Stimulated activated naive CD8-positive, alpha-beta T cell treated with anti-CD3 and anti-CD28 coated beads, Interleukin-15, Interleukin-2, amounts not matched to agents 100 ng/mL and 50 ng/mL, for 24 hours (primary cell): ENCODE data around the gene PPP2R3B.

Experiments used
- H3K27ac Mint-ChIP-seq: one replicate; pipeline ENCODE4 v1.8.0; 2021; ENCODE audit warnings: mild to moderate bottlenecking, mixed read lengths
- H3K27me3 Mint-ChIP-seq: one replicate; pipeline ENCODE4 v1.8.0; 2021; ENCODE audit warnings: mixed read lengths
- H3K36me3 Mint-ChIP-seq: one replicate; pipeline ENCODE4 v1.8.0; 2021; ENCODE audit warnings: low read depth, mixed read lengths
- H3K4me1 Mint-ChIP-seq: one replicate; pipeline ENCODE4 v1.8.0; 2021; ENCODE audit warnings: low read depth, mixed read lengths
- H3K4me3 Mint-ChIP-seq: one replicate; pipeline ENCODE4 v1.8.0; 2021; ENCODE audit warnings: mild to moderate bottlenecking, mixed read lengths
- H3K9me3 Mint-ChIP-seq: one replicate; pipeline ENCODE4 v1.8.0; 2021; ENCODE audit warnings: mixed read lengths

PPP2R3B gene

GRCh38 chrX:347351-348117, 39.2 kb downstream of the PPP2R3B start:
- Mint-ChIP-seq H3K36me3 (peaks cover 5% of the 10 kb centered on the region), H3K4me3 (no peak overlapping the region), H3K4me1 (no peaks in the 10 kb centered on the region), H3K9me3 (no peaks in the 10 kb centered on the region), H3K27ac (no peak overlapping the region), H3K27me3 (no peaks in the 10 kb centered on the region)

- Mint-ChIP-seq H3K36me3 (peaks cover 13% of the 10 kb centered on the region), H3K9me3 (no peaks in the 10 kb centered on the region), H3K27ac (no peak overlapping the region), H3K4me3 (no peak overlapping the region), H3K4me1 (no peaks in the 10 kb centered on the region), H3K27me3 (no peaks in the 10 kb centered on the region)
These were observed 40.5 kb downstream of the PPP2R3B start for GRCh38 chrX:346034-346813.

DNA sequence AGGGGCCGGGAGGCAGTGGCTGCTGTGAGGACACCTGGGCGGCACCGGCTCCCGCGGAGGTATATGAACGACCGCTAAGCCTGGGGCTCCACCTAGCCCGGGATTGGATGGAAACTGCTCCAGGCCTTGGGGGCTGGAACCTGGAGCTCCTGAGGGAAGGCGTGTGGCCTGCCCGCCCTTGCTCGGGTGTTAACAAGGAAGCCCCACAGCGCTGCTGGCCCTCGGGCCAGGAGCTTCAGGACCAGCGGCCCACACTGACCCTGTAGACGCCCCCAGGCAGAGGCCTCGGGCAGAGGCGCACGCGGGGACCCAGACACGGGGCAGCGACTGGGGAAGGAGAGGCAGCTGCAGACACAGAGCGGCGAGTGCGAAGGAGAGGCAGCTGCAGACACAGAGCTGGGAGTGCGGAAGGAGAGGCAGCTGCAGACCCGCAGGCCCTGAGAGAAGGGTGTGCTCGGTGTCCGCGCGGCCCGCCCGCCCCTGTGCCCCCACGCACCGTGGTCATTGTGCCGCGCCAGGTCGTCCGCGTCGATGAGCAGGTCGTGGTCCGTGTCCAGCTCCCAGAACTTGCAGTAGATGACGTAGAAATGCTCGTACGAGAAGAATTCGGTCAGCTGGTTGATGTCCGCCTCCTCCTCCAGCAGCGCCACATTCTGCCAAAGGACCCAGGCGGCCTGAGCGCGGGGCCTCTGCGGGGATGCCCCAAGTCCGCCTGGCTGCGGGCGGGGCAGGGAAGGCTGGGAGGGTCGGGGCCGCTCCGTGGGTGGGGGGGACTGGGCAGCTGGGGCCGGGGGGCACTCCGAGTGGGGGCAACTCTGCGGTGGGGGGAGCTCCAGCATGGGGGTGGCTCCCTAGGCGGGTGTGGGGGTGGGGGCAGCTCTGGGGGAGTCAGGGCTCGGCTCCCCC, 41.4 kb downstream of the PPP2R3B start:
- no peaks in the 10 kb centered on the region for H3K9me3 Mint-ChIP-seq
- peaks cover 13% of the 10 kb centered on the region for H3K36me3 Mint-ChIP-seq
- no peaks in the 10 kb centered on the region for H3K27me3 Mint-ChIP-seq
- H3K27ac Mint-ChIP-seq: no peak overlapping the region
- no peak overlapping the region for H3K4me3 Mint-ChIP-seq
- no peaks in the 10 kb centered on the region for H3K4me1 Mint-ChIP-seq

DNA sequence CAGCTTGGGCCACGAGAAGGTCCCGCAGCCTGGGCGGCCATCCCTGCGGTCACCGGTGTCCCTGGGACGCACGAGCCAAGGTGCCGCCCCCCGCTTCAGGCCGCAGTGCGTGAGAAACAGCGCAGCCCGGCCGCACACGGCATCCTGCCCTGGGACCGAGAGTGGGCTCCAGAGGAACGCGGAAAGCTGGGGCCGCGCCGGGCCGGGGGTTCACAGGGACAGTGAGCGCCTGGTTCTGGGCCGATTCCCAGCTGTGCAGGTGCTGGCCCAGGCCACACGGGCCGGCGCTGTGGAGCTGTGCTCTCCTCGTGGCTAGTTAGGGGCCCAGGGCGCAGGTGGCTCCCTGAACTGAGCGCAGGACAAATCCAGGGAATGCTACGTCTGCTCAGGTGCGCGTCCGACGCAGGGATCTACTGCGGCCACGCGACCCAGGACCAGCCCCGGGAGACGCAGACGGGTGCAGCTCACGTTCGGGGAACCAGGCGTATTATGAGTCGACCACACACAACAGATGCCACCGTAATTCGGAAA, 42.3 kb downstream of the PPP2R3B start:
- H3K36me3 Mint-ChIP-seq: peaks cover 13% of the 10 kb centered on the region
- no peaks in the 10 kb centered on the region for H3K9me3 Mint-ChIP-seq
- H3K27me3 Mint-ChIP-seq: no peaks in the 10 kb centered on the region

GRCh38 chrX:341541-342101, 45.1 kb downstream of the PPP2R3B start:
- no peaks in the 10 kb centered on the region for H3K27me3 Mint-ChIP-seq

More for the DNA sequence above, 42.3 kb downstream of the PPP2R3B start:
- H3K4me1 Mint-ChIP-seq: no peaks in the 10 kb centered on the region
- no peak overlapping the region for H3K4me3 Mint-ChIP-seq
- no peak overlapping the region for H3K27ac Mint-ChIP-seq

DNA sequence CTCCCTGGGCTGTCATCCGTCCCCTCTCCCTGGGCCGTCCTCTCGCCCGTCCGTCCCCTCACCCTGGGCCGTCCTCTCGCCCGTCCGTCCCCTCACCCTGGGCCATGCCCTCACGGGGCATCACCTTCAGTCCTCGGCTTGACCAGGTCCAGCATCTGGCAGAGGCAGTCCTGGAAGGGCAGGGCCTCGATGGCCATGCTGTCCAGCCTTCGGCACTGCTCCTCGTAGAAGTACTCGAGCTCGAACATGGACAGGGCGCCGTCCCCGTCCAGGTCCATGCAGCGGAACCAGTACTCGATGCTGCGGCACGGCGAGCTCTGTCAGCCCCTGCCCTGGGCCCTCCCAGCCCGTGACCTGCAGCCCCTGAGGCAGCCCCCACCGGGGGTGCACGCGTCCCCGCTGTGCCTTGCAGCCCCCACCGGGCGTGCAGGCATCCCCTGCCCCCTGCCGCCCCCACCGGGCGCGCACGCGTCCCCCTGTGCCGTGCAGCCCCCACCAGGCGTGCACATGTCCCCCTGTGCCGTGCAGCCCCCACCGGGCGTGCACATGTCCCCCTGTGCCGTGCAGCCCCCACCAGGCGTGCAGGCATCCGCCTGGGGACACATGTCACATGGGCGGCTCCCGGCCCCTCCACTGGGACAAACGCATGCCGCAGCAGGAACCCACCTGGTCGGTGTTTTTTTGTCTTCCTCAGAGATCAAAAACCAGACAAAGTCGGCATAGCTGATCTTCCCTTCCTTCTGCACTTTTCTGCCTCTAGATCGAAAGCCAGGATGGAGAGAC, 45.9 kb downstream of the PPP2R3B start:
- H3K4me3 Mint-ChIP-seq: no peak overlapping the region

More at GRCh38 chrX:341541-342101, 45.1 kb downstream of the PPP2R3B start:
- H3K9me3 Mint-ChIP-seq: no peaks in the 10 kb centered on the region
- H3K4me1 Mint-ChIP-seq: no peaks in the 10 kb centered on the region
- H3K36me3 Mint-ChIP-seq: peaks cover 18% of the 10 kb centered on the region
- no peak overlapping the region for H3K4me3 Mint-ChIP-seq
- H3K27ac Mint-ChIP-seq: no peak overlapping the region

DNA sequence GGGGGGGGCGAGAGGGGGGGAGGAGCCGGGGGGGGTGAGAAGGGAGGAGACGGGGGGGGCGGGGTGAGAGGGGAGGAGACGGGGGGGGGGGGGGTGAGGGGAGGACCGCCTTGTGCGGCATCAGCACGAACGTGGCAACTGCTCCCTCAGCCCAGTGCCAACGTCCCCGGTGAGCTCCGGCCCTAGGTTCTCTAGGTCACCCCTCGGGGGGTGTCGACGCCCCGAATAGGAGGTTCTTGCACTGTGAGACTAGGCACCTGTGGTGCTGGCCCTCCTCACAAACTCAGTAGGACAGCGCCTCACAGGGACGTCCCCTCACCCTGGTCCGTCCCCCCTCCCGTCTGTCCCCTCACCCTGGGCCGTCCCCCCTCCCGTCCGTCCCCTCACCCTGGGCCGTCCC, 46.6 kb downstream of the PPP2R3B start:
- Mint-ChIP-seq H3K4me1 (no peaks in the 10 kb centered on the region), H3K27me3 (no peaks in the 10 kb centered on the region), H3K36me3 (peaks cover 24% of the 10 kb centered on the region), H3K9me3 (no peaks in the 10 kb centered on the region), H3K27ac (no peak overlapping the region), H3K4me3 (no peak overlapping the region)

More for the DNA sequence above, 45.9 kb downstream of the PPP2R3B start:
- Mint-ChIP-seq H3K27ac (no peak overlapping the region), H3K27me3 (no peaks in the 10 kb centered on the region), H3K36me3 (peaks cover 24% of the 10 kb centered on the region), H3K9me3 (no peaks in the 10 kb centered on the region), H3K4me1 (no peaks in the 10 kb centered on the region)

DNA sequence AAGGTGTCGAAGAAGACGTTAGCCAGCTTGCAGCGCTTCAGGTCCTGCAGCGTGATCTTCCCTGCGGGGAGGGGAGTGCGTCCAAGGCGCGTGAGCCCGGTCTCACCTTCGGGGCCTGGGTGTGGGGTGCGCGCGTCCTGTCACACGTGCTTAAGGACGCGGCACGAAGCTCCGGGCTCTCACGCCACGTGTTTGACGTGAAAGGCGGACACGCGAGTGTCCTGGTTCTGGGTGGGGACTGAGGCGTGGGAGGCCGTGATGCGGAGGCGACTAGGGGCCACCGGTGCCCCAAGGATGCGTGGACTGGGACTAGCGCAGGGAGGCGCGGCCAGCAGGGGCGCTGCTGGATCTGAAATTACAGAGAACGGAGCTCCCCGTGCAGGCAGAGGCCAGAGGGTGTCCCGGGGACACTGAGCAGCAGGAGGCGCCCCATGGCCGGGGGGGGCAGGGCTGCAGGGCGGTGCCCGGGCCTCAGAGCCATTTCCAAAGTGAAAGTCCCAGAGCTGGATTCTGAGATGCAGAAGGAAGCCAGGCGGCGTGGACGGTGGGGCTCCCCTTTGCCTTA, 47.8 kb downstream of the PPP2R3B start:
- Mint-ChIP-seq H3K9me3 (no peaks in the 10 kb centered on the region), H3K27ac (no peak overlapping the region), H3K4me1 (no peaks in the 10 kb centered on the region), H3K27me3 (no peaks in the 10 kb centered on the region), H3K4me3 (no peak overlapping the region), H3K36me3 (peaks cover 24% of the 10 kb centered on the region)

DNA sequence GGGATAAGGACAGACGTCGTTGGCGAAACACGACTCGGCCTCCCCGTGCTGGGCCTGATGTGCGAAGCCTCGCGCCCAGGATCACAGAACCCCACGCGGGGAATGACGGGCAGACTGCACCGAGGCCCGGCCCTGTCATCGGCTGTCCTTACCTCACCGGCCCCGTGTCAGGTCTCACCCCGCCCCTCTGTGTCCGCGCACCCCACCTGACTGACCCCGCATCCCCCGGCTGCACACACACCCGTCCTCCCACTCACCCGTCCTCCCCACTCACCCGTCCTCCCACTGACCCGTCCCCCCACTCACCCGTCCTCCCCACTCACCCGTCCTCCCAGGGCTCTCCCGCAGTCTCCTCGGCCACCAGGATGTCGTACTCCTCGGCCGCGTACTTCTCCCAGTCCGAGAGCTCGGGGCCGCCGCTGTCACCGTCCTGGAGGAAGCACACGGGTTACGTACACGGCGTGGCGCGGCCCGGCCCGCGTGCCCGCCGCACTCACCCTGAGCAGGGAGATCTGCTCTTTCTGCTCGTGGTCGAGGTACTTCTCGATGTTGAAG, 48.3 kb downstream of the PPP2R3B start:
- Mint-ChIP-seq H3K4me1 (no peaks in the 10 kb centered on the region), H3K27ac (no peak overlapping the region), H3K9me3 (no peaks in the 10 kb centered on the region), H3K36me3 (peaks cover 24% of the 10 kb centered on the region), H3K27me3 (no peaks in the 10 kb centered on the region), H3K4me3 (no peak overlapping the region)

GRCh38 chrX:337331-337831, 49.3 kb downstream of the PPP2R3B start:
- Mint-ChIP-seq H3K27ac (no peak overlapping the region), H3K36me3 (peaks cover 24% of the 10 kb centered on the region), H3K27me3 (no peaks in the 10 kb centered on the region), H3K9me3 (no peaks in the 10 kb centered on the region), H3K4me1 (no peaks in the 10 kb centered on the region), H3K4me3 (no peak overlapping the region)

DNA sequence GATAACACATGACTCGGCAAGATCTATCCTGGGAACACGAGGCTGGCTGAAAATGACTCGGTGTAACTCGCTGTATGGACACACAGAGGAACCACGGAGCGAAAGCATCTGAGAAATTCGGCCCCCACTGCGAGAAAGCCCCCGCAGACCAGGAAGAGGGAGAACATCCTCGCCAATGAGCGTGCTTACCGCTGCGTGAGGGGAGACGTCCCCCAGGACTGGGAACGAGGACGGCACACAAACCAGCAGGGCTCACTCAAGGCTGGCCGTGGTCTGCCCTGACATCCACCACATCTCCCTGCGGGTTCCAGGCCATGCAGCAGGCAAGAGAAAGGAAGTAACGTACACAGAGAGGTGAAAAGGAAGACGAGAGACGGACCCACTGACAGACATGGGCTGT, 50.5 kb downstream of the PPP2R3B start:
- Mint-ChIP-seq H3K36me3 (peaks cover 16% of the 10 kb centered on the region), H3K4me3 (no peak overlapping the region), H3K4me1 (no peaks in the 10 kb centered on the region), H3K27ac (no peak overlapping the region), H3K9me3 (no peaks in the 10 kb centered on the region), H3K27me3 (no peaks in the 10 kb centered on the region)

DNA sequence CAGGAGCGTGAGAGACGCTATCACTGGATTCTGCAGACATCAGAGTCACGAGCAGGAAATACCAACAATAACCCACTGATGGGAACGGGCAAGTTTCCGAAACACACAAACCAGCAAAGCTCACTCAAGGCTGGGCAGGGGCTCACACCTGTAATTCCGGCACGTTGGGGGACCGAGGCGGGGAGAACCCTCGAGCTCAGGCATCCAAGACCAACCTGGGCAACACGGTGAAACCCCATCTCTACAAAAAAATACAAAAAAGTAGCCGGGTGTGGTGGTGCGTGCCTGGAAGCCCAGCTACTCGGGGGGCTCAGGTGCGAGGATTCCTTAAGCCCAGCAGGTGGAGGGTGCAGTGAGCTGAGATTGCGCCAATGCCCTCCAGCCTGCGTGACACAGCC, 51.0 kb downstream of the PPP2R3B start:
- Mint-ChIP-seq H3K36me3 (peaks cover 16% of the 10 kb centered on the region), H3K9me3 (no peaks in the 10 kb centered on the region), H3K4me1 (no peaks in the 10 kb centered on the region), H3K4me3 (no peak overlapping the region), H3K27me3 (no peaks in the 10 kb centered on the region), H3K27ac (no peak overlapping the region)
